Measurements from ENCODE around the gene NPC1L1.

Gene NPC1L1

DNA sequence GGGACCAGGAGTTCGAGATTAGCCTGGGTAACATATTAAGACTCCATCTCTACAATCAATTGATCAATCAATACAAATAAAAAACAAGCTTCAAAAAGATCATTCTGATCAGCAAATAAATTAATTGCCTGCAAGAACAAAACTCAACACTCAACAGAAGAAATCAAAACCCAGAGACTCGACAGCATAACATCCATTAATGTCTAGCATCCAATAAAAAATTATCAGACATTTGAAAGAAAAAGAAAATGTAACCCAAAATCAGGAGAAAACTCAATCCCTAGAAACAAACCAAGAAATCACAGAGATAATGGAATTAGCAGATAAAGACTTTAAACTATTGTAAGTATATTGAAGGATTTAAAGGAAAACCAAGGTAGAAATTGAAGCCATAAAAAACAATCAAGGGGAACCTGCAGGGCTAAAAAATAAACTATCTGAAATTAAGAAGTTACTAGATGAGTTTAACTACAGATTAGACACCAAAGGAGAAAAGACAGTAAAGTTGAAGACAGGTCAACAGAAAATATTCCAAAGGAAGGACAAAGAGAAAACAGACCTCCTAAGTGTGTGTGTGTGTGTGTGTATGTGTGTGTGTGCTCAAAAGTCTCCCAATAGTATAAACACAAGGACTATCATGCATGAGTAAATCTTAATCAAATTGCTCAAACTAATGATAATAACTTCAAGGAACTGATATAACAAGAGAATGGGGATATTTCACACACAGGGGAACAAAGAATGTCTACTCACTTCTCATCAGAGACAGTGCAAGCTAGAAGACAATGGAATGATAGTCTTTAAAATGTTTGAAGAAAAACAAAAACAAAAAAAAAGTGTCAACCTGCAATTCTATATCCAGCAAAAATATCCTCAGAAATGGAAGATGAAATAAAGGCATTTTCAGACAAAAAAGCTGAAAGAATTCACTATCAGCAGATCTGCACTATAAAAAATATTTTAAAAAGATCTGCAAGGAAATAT lies 58.3 kb downstream of the NPC1L1 start:
- DNase-seq (ENCODE audit: low read depth in 1 of 2, low spot score in 1 of 2), result no peak
- no peak for TF ChIP-seq JUND (IDR thresholded peaks at IDR 0.05; ENCODE audit: low read depth)
- in situ Hi-C loops (cut with HindIII; ENCODE audit: low pct_unique_long_range_greater_than_20kb, low sequenced_read_pairs), result no loop called here

DNA sequence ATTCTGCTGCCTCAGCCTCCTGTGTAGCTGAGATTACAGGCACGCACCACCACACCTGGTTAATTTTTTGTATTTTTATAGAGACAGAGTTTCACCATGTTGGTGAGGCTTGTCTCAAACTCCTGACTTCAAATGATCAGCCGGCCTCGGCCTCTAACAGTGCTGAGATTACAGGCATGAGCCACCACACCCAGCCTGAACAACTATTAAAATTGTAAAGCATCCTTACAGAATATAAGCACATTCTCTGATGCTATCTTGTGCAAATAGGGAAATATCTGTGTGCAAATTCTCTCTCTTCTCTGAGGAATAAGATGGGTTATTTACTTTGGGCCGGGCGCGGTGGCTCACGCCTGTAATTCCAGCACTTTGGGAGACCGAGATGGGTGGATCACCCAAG lies 63.2 kb downstream of the NPC1L1 start:
- in situ Hi-C loops (cut with HindIII; ENCODE audit: low pct_unique_long_range_greater_than_20kb, low sequenced_read_pairs), result no loop called here
- no peak for TF ChIP-seq JUND (IDR thresholded peaks at IDR 0.05; ENCODE audit: low read depth)
- DNase-seq (ENCODE audit: low read depth in 1 of 2, low spot score in 1 of 2), result no peak

DNA sequence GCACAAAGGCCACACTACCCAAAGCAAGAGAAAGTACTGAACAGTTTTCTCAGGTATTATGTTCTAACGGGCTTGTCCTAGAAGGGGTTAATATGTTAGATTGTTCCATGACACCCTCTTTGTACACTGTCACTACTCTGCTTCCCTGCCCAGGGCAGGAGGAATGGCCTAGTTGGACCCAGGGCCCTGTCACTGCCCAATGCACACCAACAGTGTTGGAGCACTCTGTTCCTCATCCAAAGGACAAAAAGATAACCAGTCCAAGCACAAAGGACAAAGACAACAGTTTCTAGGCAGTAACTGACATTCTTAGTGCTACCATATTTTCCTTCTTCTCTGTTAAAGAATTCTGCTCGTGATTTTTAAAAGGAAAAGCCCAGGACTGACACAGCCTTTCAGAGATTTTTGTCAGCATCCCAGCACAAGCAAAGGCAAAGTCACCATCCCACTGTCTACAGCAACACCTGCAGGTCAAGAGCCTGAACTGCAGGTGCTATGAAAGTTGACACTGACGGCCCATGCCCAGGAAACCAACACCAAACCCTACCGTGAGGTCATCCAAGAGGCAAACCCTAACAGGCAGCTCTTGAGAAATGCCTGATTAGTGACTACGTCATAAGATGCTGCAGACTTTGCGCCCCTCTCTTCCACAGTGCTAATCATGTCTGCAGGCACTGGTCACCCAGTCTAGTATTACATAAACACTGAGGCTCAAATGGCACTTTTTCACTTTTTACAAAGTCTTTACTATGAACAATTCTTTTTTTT lies 63.9 kb downstream of the NPC1L1 start:
- DNase-seq (ENCODE audit: low read depth in 1 of 2, low spot score in 1 of 2), result peak; percentile 63 to 88
- in situ Hi-C loops (cut with HindIII; ENCODE audit: low pct_unique_long_range_greater_than_20kb, low sequenced_read_pairs), result no loop called here
- TF ChIP-seq JUND (IDR thresholded peaks at IDR 0.05; ENCODE audit: low read depth), result no peak

DNA sequence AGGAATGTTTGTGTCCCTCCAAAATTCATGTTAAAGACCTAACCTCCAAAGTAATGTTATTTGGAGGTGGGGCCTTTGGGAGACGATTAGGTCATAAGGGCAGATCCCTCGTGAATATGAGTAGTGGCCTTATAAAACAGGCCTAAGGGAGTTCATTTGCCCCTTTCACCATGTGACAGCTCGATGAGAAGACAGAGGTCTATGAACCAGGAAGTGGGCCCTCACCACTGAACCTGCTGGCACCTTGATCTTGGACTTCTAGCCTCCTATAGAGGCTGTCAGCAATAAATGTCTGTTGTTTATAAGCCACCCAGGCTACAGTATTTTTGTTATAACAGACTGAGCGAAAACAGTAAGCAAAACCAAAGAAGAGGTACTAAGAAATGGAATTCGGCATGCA lies 64.8 kb downstream of the NPC1L1 start:
- no peak for DNase-seq (ENCODE audit: low read depth in 1 of 2, low spot score in 1 of 2)
- TF ChIP-seq JUND (IDR thresholded peaks at IDR 0.05; ENCODE audit: low read depth), result no peak
- in situ Hi-C loops (cut with HindIII; ENCODE audit: low pct_unique_long_range_greater_than_20kb, low sequenced_read_pairs), result no loop called here

DNA sequence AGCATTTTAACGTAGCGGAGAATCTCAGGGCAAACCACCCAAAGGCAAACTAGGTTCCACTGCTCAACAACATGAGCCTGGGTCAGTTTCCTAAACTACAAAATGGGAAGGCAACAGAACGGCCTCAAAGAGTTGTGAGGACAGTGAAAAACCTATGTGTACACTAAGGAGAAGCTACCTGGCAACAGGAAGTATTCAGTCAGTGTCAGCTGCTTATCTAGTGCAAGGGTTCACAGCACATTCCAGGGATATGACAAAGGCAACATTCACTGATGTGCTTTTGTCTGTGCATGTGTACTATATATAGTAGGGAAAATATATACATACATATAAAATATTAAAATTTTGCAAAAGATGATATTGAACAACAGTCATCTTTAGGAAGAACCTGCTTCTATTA lies 67.8 kb downstream of the NPC1L1 start:
- in situ Hi-C loops (cut with HindIII; ENCODE audit: low pct_unique_long_range_greater_than_20kb, low sequenced_read_pairs), result no loop called here
- TF ChIP-seq JUND (IDR thresholded peaks at IDR 0.05; ENCODE audit: low read depth), result no peak
- no peak for DNase-seq (ENCODE audit: low read depth in 1 of 2, low spot score in 1 of 2)

DNA sequence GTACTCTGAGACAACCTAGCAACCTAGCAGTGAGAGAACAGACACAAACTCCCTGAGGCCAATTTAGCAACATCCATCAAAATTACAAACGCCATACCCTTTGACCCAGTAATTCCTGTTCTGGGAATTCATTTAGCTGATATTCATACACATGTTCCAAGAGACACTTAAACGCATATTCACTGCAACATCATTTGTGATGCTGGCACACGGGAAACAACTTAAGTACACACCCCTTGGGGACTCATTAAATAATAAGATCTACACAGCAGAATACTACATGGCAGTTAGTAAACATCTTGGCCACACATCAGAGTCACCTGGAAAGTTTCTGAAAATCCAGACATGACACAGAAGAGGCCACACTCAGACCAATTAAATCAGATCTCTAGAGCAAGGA lies 68.3 kb downstream of the NPC1L1 start:
- no peak for DNase-seq (ENCODE audit: low read depth in 1 of 2, low spot score in 1 of 2)
- in situ Hi-C loops (cut with HindIII; ENCODE audit: low pct_unique_long_range_greater_than_20kb, low sequenced_read_pairs), result no loop called here
- TF ChIP-seq JUND (IDR thresholded peaks at IDR 0.05; ENCODE audit: low read depth), result no peak

DNA sequence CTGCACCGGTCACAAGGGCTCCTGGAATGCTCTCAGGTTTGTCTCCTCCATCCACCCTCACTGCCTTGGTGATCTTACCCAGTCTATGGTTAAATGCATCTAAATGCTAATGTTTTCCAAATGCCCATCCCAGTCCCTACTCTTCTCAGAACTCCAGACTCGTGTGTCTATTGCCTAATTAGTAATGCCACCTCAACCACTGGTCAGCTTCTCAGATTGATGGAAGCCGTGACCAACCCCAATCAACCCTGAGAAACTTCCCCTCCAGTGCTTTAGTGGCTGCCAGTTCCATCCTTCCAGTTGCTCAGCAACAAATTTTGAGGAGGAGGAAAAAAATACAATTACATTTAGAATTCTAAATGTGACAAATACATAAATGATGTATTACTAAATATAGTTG lies 69.3 kb downstream of the NPC1L1 start:
- in situ Hi-C loops (cut with HindIII; ENCODE audit: low pct_unique_long_range_greater_than_20kb, low sequenced_read_pairs), result no loop called here

DNA sequence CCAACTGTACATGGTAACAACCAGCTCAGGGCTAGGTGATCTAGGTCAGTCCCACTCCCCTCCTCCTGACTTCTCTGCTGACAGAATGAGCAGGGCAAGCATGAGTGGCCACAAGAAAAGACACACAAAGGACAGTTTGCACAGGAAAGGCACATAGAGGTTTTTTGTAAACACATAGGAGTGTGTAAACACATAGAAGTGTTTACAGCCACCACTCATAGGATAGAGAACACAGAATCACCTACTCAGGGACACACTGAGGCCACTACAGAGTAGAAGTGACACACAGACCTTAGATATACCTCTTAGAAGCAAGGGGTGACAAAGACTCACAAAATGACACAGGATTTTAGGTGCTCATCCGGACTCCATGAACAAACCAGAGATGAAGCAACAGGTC lies 69.7 kb downstream of the NPC1L1 start:
- no peak for TF ChIP-seq JUND (IDR thresholded peaks at IDR 0.05; ENCODE audit: low read depth)
- no peak for DNase-seq (ENCODE audit: low read depth in 1 of 2, low spot score in 1 of 2)
- in situ Hi-C loops (cut with HindIII; ENCODE audit: low pct_unique_long_range_greater_than_20kb, low sequenced_read_pairs), result no loop called here

More for the DNA sequence above, 69.3 kb downstream of the NPC1L1 start:
- DNase-seq (ENCODE audit: low read depth in 1 of 2, low spot score in 1 of 2), result peak in 1 of 2 experiments; percentile 44
- no peak for TF ChIP-seq JUND (IDR thresholded peaks at IDR 0.05; ENCODE audit: low read depth)

DNA sequence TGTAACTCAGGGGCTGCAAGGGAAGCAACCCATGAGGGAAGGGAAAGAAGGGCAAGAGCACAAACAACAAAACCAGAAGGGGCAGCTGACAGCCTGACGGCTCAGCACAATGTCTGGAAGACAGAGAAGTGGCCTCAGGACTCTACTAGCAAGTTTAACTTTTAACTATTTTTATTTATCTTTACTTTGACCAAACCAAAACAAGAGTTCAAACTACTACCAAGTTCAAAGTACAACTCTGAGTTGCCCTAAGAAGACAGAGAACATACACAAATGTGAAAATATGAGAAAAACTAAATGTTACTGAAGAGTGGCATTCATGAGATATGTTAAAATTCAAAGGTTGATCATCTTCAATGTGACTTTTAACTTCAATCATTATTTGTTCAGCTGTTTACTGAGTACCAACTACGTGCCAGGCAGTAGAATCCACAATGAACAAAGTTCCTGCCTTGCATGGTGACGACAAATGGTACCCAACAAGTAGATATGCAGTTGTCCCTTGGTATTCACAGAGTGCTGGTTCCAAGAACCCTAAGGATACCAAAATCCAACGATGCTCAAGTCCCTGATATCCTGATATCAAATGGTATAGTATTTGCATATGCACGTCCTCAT lies 70.4 kb downstream of the NPC1L1 start:
- no peak for TF ChIP-seq JUND (IDR thresholded peaks at IDR 0.05; ENCODE audit: low read depth)
- in situ Hi-C loops (cut with HindIII; ENCODE audit: low pct_unique_long_range_greater_than_20kb, low sequenced_read_pairs), result no loop called here
- no peak for DNase-seq (ENCODE audit: low read depth in 1 of 2, low spot score in 1 of 2)

DNA sequence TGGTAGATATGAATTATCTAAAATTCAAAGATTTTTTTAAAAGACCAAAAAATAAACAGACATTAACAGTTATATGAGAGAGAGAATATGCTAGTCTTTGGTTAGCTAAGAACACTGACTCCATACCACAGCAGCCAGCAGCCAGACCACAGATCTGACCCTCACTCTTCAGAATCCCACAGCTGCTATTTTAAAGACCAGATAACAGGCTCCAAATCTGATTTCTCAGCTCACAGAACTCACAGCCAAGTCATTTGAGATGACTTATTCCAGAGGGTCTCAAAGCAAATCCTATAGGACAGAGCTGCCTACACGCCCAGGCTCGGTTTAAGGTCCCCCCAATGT lies 71.0 kb downstream of the NPC1L1 start:
- TF ChIP-seq JUND (IDR thresholded peaks at IDR 0.05; ENCODE audit: low read depth), result no peak
- DNase-seq (ENCODE audit: low read depth in 1 of 2, low spot score in 1 of 2), result no peak
- in situ Hi-C loops (cut with HindIII; ENCODE audit: low pct_unique_long_range_greater_than_20kb, low sequenced_read_pairs), result no loop called here

DNA sequence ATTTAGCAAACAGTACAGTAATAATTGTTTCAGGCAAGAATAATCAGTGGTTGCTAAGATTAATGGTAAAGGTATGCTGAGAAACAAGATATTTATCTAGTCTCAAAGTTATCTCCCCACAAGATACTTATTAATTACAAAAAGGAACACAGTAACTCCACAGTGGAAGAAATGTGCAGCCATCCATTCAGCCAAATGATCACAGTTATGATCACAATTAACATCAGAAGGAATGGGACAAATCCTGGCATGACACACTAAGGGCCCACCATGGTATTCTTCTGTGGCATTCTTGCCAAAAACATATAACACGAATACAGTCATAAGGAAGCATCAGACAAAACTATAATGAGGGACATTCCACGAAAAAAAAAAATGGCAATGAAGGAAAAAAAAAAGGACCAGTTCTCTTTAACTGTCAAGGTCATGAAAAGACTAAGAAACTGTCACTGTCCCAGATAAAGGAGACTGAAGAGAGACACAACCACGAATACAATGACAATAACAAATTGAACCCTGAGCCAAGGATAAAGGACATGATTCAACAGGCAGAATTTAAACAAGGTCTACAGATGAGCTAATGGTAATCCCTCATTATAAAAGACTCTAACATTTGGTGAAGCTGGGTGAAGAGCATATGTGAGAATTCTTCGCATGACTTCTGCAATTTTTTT lies 71.5 kb downstream of the NPC1L1 start:
- no peak for DNase-seq (ENCODE audit: low read depth in 1 of 2, low spot score in 1 of 2)
- TF ChIP-seq JUND (IDR thresholded peaks at IDR 0.05; ENCODE audit: low read depth), result no peak
- in situ Hi-C loops (cut with HindIII; ENCODE audit: low pct_unique_long_range_greater_than_20kb, low sequenced_read_pairs), result no loop called here

DNA sequence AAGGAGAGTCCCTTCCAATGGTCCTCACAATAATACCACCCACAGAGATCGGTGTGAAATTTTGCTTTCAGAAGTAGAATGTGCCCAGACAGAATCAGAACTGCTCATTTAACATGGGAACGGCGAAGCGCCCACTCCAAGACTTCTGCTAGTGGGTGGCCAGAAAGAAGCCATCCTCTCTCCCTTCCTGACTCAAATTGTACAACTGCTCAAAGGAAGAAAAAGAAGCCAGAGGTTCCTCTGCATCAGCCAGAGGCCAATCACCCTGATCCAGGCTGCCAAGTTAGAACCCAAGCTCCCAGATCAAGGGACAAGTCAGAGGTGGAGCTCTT lies 73.9 kb downstream of the NPC1L1 start:
- no peak for TF ChIP-seq JUND (IDR thresholded peaks at IDR 0.05; ENCODE audit: low read depth)
- DNase-seq (ENCODE audit: low read depth in 1 of 2, low spot score in 1 of 2), result no peak
- in situ Hi-C loops (cut with HindIII; ENCODE audit: low pct_unique_long_range_greater_than_20kb, low sequenced_read_pairs), result no loop called here

All from T47D (cell line).